Measurements from ENCODE around the gene CFAP77.

DNA sequence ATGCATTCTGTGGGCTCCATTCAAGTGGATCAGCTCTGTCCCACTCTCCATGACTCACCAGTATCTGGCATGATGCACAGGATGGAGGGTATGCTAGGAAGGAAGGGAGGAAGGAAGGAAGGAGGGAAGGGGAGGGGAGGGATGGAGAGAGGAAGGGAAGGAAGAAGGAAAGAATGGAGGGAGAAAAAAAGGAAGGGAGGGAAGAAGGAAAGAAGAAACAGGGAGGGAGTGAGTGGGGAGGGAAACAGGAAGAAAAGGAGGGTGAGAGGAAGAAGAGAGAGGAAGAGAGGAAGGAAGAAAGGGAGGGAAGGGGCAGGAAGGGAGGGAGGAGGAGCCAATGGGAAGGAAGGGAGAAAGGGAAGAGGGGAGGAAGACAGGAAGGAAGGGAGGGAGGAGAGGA lies 167.1 kb downstream of the CFAP77 start:
- TF ChIP-seq, protein P1, sequence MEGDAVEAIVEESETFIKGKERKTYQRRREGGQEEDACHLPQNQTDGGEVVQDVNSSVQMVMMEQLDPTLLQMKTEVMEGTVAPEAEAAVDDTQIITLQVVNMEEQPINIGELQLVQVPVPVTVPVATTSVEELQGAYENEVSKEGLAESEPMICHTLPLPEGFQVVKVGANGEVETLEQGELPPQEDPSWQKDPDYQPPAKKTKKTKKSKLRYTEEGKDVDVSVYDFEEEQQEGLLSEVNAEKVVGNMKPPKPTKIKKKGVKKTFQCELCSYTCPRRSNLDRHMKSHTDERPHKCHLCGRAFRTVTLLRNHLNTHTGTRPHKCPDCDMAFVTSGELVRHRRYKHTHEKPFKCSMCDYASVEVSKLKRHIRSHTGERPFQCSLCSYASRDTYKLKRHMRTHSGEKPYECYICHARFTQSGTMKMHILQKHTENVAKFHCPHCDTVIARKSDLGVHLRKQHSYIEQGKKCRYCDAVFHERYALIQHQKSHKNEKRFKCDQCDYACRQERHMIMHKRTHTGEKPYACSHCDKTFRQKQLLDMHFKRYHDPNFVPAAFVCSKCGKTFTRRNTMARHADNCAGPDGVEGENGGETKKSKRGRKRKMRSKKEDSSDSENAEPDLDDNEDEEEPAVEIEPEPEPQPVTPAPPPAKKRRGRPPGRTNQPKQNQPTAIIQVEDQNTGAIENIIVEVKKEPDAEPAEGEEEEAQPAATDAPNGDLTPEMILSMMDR (IDR thresholded peaks at IDR 0.05) = no peak
- TF ChIP-seq POLR2A (IDR thresholded peaks at IDR 0.05) = no peak
